Measurements from ENCODE around the gene LCNL1. TPM values are rescaled to one million over a fixed set of nuclear protein-coding genes. Genes with fewer than 3 reads are reported as not detected.

Gene LCNL1
- total RNA-seq, 2 donors from 2014 or later, result 0.24 to 1.1 TPM

DNA sequence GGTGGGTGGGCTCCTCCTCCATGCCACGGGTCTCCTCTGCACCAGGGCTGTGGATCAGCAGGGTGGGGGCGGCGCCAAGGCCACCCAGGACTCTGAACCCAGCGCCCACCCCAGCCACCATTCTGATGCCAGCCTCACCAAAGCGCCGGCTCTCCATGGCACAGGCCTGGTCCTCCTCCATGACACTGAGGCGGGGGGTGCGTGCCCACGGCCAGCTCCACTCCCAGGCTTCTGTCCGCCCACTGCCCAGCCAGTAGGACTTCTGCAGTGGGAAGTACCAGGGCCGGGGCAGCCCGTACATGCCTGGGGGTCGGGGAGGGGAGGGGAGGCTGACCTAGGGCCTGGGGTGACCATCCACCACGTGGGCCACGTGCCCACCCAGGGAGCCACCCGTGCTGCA lies 33.6 kb downstream of the LCNL1 start:
- TF ChIP-seq CTCF (IDR thresholded peaks at IDR 0.05), result no peak
- no peak for DNase-seq (ENCODE audit: low spot score)
- Histone ChIP-seq H3K4me3 (no peak overlapping the region), H3K9me3 (no peaks in the 10 kb centered on the region), H3K36me3 (peaks cover 40% of the 10 kb centered on the region), H3K4me1 (no peaks in the 10 kb centered on the region), H3K27me3 (no peaks in the 10 kb centered on the region), H3K27ac (no peak overlapping the region)

DNA sequence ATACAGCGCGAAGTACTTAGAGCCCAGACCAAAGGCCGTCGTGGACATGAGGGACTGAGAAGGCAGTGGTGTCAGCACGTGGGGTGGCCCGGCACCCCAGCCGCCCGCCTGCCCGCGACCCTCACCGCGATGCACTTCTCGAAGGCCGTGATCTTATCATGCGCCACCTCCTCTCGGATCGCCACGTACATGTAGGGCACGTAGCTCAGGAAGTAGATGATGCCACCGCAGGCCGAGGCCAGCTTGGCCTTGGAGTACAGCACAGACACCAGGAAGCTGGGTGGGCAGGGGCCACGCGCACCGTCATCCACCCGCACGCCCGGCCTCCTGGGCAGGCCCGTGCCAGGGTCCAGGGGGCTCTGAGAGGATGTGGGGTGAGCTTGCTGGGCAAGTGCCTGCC lies 34.3 kb downstream of the LCNL1 start:
- Histone ChIP-seq H3K27me3 (no peaks in the 10 kb centered on the region), H3K4me1 (no peaks in the 10 kb centered on the region), H3K4me3 (no peak overlapping the region), H3K36me3 (peaks cover 34% of the 10 kb centered on the region), H3K27ac (no peak overlapping the region), H3K9me3 (no peaks in the 10 kb centered on the region)
- TF ChIP-seq CTCF (IDR thresholded peaks at IDR 0.05), result no peak
- no peak for DNase-seq (ENCODE audit: low spot score)

DNA sequence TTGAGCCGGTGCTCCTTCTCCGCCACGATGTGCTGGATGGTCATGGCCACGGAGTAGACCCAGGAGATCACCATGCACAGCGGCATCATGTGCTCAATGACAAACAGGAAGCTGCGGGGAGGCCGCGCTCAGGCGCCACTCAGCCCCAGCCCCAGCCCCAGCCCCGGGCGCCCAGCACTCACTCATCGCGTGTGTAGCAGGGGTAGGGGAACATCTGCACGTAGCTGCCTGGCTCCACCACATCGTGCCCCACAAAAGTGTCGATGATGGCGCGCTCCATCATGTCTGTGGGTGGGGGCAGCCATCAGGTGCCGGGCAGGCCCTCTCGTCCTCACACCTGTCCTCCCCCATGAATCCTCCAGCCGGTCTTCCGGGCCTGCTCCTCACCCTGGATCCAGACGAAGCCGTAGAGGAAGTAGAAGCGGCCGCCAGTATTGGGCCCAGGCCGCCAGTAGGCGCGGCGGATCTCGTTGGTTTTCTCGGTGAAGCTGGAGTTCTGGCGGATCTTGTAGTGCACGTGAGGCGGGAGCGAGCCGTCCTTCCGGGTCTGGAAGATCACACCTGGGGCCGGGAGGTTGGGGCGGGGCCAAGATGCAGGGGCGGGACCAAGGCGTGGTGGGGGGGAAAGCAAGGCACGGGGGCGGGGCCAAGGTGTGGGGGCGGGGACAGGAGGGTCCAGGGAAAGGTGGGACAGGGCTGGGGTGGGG lies 35.2 kb downstream of the LCNL1 start:
- TF ChIP-seq CTCF (IDR thresholded peaks at IDR 0.05), result no peak
- Histone ChIP-seq H3K27me3 (no peaks in the 10 kb centered on the region), H3K9me3 (no peaks in the 10 kb centered on the region), H3K36me3 (peaks cover 29% of the 10 kb centered on the region), H3K27ac (no peak overlapping the region), H3K4me1 (no peaks in the 10 kb centered on the region), H3K4me3 (no peak overlapping the region)
- DNase-seq (ENCODE audit: low spot score), result no peak

- DNase-seq (ENCODE audit: low spot score), result no peak
- Histone ChIP-seq H3K27me3 (no peaks in the 10 kb centered on the region), H3K9me3 (no peaks in the 10 kb centered on the region), H3K4me1 (no peaks in the 10 kb centered on the region), H3K27ac (no peak overlapping the region), H3K4me3 (no peak overlapping the region), H3K36me3 (peaks cover 29% of the 10 kb centered on the region)
- no peak for TF ChIP-seq CTCF (IDR thresholded peaks at IDR 0.05)
Observed at GRCh38 chr9:137018761-137019559, 36.2 kb downstream of the LCNL1 start.

DNA sequence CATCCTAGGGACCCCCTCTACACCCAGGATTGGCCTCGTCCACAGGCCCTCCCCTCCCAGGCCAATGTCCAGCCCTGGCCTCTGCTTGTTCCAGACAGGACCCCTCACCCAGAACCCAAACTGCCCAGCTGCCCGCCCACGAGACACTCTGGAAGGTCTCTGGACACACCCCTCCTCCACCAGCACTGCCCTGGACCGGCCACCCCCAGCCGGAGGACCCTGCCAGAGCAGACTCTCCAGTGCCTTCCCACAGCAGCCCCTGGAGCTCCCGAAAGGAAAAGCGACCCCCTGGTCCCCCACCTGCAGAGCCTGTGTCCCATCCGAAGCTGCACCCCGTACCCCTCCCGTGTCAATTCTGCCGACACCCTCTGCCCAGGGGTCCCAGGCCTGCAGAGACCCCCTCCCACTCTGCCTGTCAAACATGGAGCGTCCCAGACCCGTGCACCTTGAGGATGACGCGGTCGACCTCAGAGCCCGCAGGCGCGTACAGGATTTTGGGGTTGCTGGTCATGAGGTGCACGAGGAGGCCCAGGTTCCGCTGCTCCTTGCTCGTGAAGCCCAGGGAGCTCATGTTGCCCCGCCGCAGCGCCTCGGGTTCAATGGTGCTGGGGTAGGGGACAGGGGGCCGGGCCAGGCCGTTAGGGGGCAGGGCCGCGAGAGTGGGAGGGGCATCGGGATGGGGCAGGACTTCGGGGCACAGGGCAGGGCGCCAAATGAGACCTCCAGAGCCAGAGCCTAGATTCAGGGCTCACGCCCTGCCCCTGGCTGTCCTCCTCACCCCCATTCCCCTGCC lies 37.3 kb downstream of the LCNL1 start:
- H3K4me3 ChIP-seq, result no peak overlapping the region
- peaks cover 28% of the 10 kb centered on the region for H3K36me3 ChIP-seq
- no peak for TF ChIP-seq CTCF (IDR thresholded peaks at IDR 0.05)
- no peak overlapping the region for H3K27ac ChIP-seq
- no peaks in the 10 kb centered on the region for H3K9me3 ChIP-seq
- H3K4me1 ChIP-seq, result no peaks in the 10 kb centered on the region
- no peak for DNase-seq (ENCODE audit: low spot score)
- no peaks in the 10 kb centered on the region for H3K27me3 ChIP-seq

Data from right atrium auricular region (tissue), 2 donors.